GM19025 (cell line): ENCODE measurements around the gene SOST.

Experiments used
- ATAC-seq: cut with Tn5 transposase; IDR thresholded peaks from one replicate; pipeline ENCODE4 v1.9.1; 2021; ENCODE audit warnings: mild to moderate bottlenecking, low read depth, moderate library complexity; ENCODE audit not compliant: unreplicated experiment

The SOST gene

DNA sequence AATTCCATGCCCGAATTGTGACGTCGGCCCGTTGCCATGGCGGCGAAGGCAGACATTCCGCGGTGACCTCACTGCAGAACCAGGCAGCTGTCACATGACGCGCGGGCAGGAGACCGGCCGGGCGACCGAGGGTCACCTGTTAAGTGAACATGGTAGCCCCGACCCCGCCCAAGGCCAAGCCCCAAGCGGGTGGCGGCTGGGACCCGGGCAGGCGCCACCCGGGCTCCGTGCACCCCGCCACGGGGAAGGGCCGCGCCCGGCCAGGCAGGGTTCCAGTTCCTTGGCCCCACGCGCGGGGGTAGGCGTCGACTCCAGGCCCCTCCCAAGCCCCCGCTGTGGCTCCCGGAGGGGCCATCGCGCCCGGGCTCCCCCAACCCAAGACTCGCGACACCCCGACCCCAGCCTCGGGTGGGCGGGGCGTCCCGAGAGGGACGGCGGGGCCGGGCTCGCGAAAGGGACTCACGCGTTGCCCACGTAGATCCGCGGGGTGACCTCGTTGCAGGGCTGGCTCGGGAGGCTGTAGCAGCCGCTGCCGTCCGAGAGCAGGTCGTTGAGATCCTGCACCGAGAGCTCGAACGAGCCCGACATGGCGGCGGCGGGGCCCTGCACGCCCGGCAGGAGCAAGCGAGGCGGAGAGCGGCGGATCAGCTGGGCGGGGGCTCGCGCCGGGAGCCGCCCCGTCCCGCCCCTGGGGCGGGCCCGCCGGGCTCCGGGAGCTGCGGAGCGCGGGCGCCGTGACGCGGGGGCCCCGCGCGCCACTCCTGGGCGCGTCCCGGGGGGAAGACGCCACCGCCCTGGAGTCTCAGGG, 19.9 kb upstream of the SOST start, which contains the start of gene DUSP3:
TSS of gene DUSP3 (minus strand) at position 641 of the 808 bp plus-strand sequence. CDS start at position 588, 53 bp downstream.
- ATAC-seq: peak; percentile 95

DNA sequence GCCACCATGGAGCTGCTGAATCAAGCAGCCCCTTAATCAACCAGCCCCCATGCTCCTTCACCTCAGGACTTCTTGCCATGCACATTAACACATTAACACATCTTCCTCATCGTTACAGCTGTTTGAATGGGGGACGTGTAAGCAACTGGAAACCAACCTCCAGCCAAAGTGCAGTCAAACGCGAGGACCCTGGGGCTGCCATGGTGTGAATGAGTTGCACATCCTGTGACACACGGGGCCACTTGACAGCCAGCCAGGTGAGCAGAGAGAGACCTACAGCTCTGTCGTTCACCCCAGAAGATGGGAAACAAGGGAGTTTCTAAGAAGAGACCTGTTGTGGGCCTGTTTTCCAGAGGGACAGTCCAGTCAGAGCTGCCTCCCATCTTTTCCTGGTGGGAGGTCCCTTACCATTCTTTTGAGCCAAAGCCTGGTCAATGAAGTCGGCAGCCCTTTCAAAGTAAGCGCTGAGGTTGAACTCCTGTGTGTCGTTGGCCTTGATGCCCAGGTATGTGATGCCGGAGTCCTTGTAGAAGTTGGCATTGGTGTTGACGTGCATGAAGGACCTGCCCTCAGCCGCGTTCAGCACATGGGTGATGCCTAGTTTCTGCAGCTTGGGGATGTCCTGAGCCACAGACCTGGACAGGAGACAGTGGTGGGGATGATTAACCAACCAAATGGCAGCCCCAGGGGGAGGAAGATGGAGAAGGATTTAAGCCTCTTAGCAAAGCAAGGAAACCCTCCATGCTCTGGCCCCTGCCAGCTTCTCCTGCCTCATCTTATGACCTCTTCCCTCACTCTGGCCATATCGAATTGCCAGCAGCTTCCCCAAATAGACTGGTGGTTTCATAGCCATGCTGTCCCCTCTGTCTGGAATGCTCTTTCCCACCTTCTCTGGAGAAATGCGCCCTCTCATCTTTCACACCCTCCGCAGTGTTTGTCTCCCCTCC, 16.0 kb upstream of the SOST start:
- no peak for ATAC-seq

DNA sequence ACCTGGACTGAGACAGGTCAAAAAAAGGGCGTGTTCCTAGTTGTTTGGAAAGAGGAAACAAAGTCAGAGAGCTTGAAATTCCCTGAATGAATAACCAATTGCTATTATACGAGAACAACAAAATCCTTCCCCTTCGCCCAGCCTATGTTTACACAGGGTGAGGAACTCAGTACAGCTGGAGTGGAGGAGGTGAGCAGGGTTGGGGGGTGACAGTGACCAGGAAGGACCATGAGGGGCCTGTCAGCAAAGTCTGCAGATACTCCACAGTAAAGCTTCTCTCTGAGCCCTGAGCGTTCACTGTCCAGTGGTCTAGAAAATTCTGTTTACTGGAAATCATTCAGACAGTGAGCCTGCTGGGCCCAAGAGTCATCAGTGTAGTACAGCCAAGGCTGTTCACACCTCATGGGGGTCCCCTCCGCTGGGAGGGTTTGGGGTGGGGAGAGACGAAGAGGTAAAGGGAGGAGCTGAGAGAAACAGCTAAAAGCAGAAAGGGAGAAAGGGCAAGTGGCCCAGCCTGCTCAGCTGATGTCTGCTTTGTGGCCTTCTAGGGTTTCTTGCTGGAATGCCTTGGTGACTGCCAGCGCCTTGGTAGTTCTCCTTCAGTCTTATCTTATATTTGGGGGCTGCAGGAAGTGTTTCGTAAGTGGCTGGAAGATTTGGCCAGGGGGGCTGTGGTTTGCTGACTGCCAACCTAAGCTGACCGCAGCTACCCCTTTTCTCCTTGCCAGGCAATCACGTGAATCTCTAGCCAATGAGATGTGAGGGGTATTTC, 14.5 kb upstream of the SOST start:
- ATAC-seq: no peak

DNA sequence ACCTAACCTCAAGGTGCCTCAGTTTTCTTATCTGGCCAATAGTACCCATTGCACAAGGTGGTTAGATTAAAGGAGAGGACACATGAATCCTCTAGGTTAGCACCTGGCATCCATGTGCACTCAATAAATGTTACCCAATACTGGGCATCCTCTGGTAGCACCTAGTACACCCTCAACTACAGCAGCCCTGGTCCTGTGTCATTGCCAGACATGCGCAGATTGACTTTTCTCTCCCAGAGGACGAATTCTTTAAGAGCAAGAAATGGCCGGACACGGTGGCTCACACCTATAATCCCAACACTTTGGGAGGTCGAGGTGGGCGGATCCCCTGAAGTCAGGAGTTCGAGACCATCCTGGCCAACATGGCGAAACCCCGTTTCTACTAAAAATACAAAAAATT, 12.9 kb upstream of the SOST start:
- no peak for ATAC-seq

DNA sequence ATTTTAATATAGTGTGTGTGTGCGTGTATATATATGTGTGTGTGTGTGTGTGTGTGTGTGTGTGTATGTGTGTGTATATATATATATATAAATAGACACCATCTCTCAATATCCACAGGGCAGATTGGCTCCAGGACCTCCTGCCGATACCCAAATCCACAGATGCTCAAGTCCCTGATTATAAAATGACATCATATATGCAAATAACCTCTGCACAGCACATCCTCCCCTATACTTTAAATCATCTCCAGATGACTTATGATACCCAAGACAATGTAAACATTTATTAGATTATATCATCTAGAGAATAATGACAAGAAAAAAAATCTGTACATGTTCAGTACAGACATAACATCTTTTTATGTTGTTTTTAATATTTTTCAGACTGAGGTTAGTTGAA, 12.4 kb upstream of the SOST start:
- no peak for ATAC-seq

DNA sequence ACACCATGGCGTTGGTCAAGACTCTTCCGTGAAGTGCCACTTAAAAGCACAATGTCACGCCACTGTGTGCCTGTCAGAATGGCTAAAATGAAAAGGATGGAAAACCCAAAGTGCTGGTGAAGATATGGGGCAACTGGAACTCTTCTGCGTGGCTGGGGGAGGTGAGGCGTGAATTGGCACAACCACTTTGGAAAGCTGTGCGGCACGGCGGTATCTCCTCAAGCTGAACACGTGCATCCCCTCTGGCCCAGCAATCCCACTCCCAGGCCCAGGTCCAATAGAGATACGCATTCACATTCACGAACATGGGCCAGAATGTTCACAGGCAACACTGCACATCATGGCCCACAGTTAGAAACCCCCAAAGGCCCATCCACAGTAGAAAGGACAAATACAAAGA, 11.3 kb upstream of the SOST start:
- ATAC-seq: no peak

DNA sequence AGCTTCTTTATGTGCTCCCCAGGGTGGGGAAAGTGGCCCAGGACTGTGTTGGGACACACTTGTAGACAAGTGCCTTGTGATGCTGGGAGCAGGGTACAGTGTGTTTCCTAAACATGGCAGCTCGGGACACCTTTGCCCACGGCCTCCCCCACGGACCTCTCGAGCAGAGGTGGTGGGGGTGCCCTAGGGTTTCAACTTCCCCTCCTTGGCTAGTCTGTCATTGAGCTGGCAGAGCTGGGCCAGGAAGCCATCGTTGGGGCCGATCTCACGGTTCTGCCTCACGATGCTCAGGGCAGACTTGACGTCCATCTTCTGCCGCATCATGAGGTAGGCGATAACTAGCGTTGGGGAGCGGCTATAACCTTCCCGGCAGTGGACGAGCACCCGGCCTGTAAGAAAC, 10.8 kb upstream of the SOST start:
- no peak for ATAC-seq

DNA sequence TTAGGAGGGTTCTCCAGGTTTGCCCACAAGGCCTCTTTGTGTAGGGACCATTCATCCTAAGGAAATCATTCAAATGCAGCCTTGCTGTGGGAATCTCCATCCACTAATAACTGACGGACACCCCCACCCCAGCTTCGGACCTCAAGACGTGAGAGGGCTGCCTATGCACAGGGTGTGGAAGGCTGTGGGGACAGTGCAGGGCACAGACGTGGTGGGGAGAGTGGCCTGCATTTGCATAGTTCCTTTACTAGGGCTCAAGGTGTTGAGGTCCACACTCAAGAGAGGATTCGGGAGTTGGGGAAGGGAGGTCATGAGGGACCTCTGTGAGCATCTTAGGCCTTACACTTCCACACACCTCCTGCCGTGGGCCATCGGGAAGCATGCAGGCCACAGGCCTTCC, 10.4 kb upstream of the SOST start:
- ATAC-seq: no peak

DNA sequence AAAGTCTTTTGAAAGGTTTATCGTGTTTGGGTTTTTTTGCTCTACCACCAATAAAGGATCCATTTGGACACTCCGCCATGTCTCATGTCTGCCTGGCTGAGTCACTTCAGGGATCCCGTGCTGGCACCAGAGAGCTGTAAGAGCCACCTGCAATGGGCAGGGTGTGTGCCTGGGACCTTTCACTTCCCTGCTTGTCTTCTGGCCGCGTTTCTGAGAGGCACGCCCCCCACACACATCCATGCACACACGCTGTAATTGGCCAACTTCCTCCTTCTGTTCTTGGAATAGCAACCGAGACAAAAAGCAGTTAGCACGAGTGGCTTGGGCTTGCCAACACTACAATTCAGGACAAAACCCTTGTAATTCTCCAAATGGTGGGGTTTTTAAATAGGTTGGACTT, 9.8 kb upstream of the SOST start:
- ATAC-seq: no peak

DNA sequence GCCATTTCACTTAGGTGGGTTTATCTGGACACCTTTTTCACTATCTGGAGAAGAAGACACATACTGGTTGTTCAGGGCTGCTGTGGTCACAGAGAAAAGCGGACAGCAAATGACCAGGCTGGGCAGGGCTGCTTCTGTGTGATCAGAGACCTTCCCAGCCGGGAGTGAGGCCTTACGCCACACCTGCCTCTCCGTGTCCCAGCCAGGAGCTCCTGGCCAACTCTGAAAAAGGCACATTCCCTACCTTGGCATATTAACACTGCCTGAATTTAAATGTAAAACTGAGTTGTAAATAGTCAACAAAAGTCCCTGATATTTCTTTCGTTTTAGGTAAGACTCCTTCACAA, 9.1 kb upstream of the SOST start:
- ATAC-seq: no peak

DNA sequence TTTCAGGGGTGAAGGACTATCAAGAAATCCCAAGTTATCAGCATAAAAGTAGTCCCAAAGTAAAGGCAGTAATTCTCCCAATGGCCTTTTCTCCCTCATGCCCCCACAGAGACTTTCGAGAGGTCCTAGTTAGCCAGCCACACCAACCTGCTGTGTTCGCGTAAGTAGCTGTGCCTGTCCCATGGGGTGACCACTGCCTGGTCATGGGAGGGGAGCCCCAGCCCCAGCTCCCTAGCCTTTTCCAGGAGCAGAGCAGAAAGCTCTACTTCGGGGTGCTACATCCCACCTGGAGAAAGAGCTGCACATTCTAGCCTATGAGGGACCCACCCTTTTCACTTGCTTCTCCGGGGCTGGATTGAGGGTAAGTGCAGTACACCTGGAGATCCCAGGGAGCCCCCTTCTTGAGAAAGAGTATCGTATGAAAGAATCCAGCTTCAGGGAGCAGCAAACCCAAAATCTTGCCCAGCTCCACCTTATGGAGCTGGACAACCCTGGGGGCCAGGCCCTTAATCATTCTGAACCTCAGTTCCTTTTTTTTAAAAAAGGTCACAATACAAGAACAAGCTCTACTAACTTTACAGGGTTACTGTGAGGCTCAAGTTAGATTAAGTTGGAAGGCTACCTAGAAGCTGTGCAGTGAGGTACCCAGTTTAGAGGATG, 8.6 kb upstream of the SOST start:
- no peak for ATAC-seq

DNA sequence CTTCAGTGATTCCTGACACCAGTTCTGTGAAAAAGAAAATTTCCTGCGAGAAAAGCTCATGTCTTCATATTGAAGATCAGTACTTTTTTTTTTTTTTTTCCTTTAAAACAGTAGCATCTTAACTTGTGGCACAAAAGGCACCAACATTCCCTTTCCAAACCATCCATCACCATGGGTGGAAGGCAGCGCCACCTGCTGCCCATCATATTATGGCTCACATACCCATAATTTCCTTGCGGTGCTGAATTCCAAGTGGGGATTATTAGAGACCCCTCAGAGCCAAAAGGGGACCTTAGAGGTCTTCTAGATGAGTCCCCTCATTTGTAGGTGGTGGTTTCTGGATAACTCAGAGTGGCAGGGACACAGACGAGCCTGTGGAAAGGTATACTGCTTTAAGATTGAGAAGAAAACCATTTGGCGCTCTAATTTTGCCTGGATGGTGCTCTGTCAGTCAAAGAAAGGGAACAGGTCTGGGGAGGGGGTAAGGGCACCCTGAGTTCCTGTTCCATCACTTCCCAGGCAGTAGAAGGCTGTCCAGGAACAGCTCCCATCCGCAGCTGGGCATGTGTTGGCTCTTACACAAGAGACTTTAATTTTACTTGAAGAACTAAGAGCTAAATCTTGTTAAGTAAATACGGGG, 7.9 kb upstream of the SOST start:
- no peak for ATAC-seq

DNA sequence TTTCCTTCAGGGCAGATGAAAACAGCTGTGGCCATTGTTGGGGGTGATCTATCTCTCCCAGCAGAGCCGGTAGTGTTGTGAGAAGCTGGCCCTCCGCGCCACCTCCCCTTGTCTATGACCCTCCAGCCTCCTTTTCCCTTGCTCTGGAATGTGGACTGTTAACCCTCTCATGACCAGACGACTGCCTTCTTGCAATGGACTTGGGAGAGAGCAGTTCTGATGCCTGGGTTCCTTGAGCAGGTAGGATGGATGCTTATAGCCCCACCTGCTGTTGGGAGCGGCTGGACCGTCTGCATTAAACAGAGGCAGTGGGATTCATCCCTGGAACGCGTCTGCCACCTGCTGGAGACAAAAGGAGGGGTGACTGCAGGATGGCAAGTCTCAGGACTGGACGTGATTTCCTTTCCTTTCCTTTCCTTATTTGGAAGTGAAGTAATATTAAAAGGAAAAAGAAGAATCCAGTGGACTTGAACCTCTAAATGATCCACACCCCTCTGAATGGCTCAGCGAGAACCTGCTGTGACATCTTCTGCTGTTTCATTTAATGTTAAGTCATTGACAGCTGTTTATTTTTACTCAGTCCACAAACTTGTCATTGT, 1.8 kb upstream of the SOST start:
- ATAC-seq: no peak

DNA sequence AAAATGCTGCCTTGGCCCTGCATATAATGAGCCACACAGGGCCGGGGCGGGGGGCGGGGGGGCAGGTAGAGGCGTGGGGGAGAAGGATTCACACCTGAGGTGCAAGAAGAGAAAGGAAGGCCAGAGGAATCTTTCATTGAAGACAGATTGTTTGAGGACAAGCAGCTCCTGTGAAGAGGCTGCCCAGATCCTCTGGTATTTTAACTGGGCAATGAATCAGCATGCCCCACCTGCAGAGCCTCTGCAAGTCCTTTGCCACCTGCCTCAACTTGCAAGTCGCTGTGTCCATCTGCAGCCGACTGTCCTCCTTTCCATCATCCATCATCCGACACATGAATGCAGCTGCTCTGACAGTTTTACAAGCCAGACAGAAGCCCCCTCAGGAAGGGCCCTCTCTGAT, 1.2 kb upstream of the SOST start:
- ATAC-seq: no peak

DNA sequence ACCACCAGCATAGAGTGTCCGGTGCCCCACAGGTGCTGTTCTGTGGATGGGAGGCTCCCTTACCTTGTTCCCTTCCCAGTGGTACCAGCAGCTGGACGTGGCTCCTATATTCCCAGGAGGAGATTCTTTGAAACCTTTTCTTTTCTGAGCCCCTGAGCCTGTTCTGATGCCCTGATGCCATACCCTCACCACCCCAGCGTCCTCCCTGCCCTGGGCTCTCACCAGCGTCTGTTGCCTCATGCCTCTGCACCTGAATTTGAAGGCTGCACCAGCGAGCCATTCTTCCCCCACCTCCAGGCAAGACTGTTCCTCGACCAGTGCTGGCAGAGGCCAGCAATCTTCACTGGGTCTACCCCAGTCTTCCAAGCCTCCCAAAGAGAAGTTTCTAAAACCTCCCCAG, 505 bp downstream of the SOST start:
- ATAC-seq: no peak

DNA sequence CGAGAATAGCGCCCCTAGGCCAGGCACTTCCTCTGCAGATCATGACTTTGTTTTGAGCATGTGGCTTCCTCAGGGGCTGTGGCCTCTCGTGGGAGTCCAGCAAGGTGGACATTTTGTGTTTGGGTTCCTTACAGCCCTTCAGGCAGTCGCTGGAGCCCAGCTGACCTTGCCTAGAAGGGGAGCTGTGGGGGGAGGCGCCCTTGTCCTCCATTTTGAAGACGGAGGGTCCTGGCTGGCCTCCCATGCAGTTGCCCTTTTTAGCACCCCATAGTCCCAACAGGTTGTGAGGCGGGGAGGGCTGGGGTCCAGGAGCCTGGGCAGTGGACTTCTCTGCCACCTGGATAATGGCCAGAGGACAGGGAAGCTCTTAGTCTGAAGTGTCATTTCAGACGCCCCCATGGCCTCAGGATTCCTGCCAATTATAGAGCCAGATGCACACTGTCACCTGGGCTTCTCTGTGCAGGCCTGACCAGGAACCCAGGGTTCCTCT, 1.4 kb downstream of the SOST start:
- no peak for ATAC-seq

DNA sequence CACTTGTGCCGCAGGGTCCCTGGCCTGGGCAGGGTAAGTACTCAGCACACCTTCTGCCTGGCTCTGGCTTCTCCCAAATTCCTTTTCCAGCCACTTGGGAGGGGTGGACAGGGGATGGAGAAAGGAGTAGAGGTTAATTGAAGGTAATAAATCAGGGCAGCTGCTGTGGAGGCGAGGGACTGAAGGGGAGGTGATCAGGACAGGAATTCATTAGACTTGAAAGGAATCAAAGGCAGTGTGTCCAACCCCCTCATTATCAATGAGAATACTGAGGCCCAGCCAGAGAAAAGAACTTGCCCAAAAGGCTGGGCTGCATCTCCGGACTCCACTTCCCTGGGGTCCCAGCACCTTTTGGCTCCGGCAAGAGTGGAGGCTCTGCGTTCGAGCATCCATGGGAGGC, 2.4 kb downstream of the SOST start:
- no peak for ATAC-seq

DNA sequence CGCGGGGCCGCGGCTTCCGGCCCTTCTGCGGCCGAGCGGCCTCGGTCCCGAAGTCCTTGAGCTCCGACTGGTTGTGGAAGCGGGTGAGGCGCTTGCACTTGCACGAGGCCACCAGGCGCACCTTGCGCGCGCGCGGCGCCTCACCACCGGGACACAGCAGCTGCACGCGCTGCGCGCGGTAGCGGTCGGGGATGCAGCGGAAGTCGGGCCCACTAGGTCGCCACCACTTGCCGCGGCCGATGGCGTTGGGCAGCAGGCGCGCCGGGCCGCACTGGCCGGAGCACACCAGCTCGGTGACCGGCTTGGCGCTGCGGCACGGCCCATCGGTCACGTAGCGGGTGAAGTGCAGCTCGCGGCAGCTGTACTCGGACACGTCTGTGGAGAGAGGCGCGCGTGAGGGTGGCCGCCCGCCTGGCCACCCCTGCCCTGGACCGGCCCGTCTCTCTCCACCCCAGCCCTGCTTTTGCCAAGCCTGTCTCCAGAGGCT, 3.2 kb downstream of the SOST start:
- ATAC-seq: no peak

DNA sequence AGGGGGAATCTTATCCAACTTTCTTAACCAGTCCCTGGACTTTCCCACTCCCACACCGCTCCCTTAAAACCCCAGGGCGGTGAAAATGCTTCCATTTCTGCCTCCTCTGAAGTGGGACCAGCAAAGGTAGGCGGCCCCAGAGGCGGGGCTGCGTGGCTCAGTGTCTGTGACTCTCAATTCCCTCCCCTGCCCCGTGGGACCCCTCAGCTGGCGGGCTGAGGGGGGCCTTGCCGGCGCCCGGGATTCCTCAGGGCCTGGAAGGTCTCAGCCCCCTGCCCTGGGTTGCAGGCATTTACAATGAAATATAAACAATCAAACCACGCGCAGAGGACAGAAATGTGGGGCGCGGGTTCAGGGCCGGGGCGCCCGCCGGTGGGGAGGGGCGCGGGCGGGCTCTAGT, 3.6 kb downstream of the SOST start:
- no peak for ATAC-seq
